H9 (cell line): ENCODE data around the gene CUL4A. TPM values are rescaled to one million over a fixed set of nuclear protein-coding genes. Genes with fewer than 3 reads are reported as not detected.

Experiments
- DNase-seq: peaks from one replicate; pipeline ENCODE4 v3.0.0-alpha.2; 2017
- H2AFZ ChIP-seq: one replicate; pipeline ENCODE4 v1.6.1; 2013; ENCODE audit warnings: mild to moderate bottlenecking, low read length, control low read depth, moderate library complexity
- H2AK5ac ChIP-seq: 2 replicates; pipeline ENCODE4 v1.6.1; 2013; ENCODE audit warnings: low read length, control low read depth, mixed read lengths; ENCODE audit not compliant: insufficient read length
- H2BK120ac ChIP-seq: one replicate; pipeline ENCODE4 v1.6.1; 2013; ENCODE audit warnings: low read depth, mild to moderate bottlenecking, low read length, control low read depth, inconsistent platforms; ENCODE audit not compliant: poor library complexity, severe bottlenecking
- H2BK12ac ChIP-seq: 2 replicates; pipeline ENCODE4 v1.6.1; 2013; ENCODE audit warnings: low read length, control low read depth, mixed read lengths, low read depth; ENCODE audit not compliant: insufficient read length
- H2BK15ac ChIP-seq: 2 replicates; pipeline ENCODE4 v1.6.1; 2013; ENCODE audit warnings: low read depth, low read length, control low read depth
- H2BK20ac ChIP-seq: one replicate; pipeline ENCODE4 v1.6.1; 2013; ENCODE audit warnings: low read depth, mild to moderate bottlenecking, low read length, control low read depth, inconsistent platforms; ENCODE audit not compliant: poor library complexity, severe bottlenecking
- H2BK5ac ChIP-seq: 2 replicates; pipeline ENCODE4 v1.6.1; 2013; ENCODE audit warnings: low read length, control low read depth, mixed read lengths; ENCODE audit not compliant: insufficient read length
- H3K14ac ChIP-seq: 2 replicates; pipeline ENCODE4 v1.6.1; 2013; ENCODE audit warnings: low read length, control low read depth; ENCODE audit not compliant: insufficient read depth
- H3K18ac ChIP-seq: 2 replicates; pipeline ENCODE4 v1.6.1; 2013; ENCODE audit warnings: low read depth, mild to moderate bottlenecking, mixed read lengths, low read length, control low read depth; ENCODE audit not compliant: insufficient read length
- H3K23ac ChIP-seq: 2 replicates; pipeline ENCODE4 v1.6.1; 2013; ENCODE audit warnings: low read length, control low read depth, mixed read lengths, low read depth; ENCODE audit not compliant: insufficient read length
- H3K23me2 ChIP-seq: 2 replicates; pipeline ENCODE4 v1.6.1; 2013; ENCODE audit warnings: low read depth, mild to moderate bottlenecking, mixed read lengths, low read length, control low read depth; ENCODE audit not compliant: insufficient read length, poor library complexity, severe bottlenecking
- H3K27ac ChIP-seq: 2 replicates; pipeline ENCODE4 v1.5.1; 2013; ENCODE audit warnings: low read length, control low read depth, mixed read lengths, low read depth; ENCODE audit not compliant: insufficient read length
- H3K27me3 ChIP-seq: 2 replicates; pipeline ENCODE4 v1.6.1; 2013; ENCODE audit warnings: low read length, control low read depth, inconsistent platforms; ENCODE audit not compliant: insufficient read depth
- H3K4ac ChIP-seq: 2 replicates; pipeline ENCODE4 v1.6.1; 2013; ENCODE audit warnings: low read depth, mild to moderate bottlenecking, control low read depth, inconsistent platforms, low read length, moderate library complexity
- H3K4me1 ChIP-seq: 2 replicates; pipeline ENCODE4 v1.6.1; 2013; ENCODE audit warnings: low read length, control low read depth, inconsistent platforms; ENCODE audit not compliant: insufficient read depth
- H3K4me2 ChIP-seq: 2 replicates; pipeline ENCODE4 v1.6.1; 2013; ENCODE audit warnings: low read length, control low read depth, mixed read lengths; ENCODE audit not compliant: insufficient read length, insufficient read depth
- H3K56ac ChIP-seq: 2 replicates; pipeline ENCODE4 v1.6.1; 2013; ENCODE audit warnings: low read depth, mild to moderate bottlenecking, mixed read lengths, low read length, control low read depth; ENCODE audit not compliant: insufficient read length
- H3K79me1 ChIP-seq: 2 replicates; pipeline ENCODE4 v1.6.1; 2013; ENCODE audit warnings: low read depth, mild to moderate bottlenecking, moderate library complexity, low read length, control low read depth, inconsistent platforms; ENCODE audit not compliant: insufficient read depth, poor library complexity, severe bottlenecking
- H3K79me2 ChIP-seq: 2 replicates; pipeline ENCODE4 v1.6.1; 2013; ENCODE audit warnings: low read length, control low read depth, inconsistent platforms; ENCODE audit not compliant: insufficient read depth
- H3K9ac ChIP-seq: 2 replicates; pipeline ENCODE4 v1.6.1; 2013; ENCODE audit warnings: low read length, control low read depth, mixed read lengths; ENCODE audit not compliant: insufficient read length; ENCODE audit errors: extremely low read depth
- H3K9me3 ChIP-seq: one replicate; pipeline ENCODE4 v1.6.1; 2013; ENCODE audit warnings: low read depth, low read length, inconsistent platforms; ENCODE audit not compliant: control insufficient read depth
- H3T11ph ChIP-seq: one replicate; pipeline ENCODE4 v1.6.1; 2013; ENCODE audit warnings: mild to moderate bottlenecking, low read length, control low read depth, inconsistent platforms
- H4K20me1 ChIP-seq: one replicate; pipeline ENCODE4 v1.6.1; 2013; ENCODE audit not compliant: control insufficient read depth, insufficient read length, insufficient read depth
- H4K5ac ChIP-seq: 2 replicates; pipeline ENCODE4 v1.6.1; 2013; ENCODE audit warnings: low read depth, mild to moderate bottlenecking, mixed read lengths, low read length, control low read depth; ENCODE audit not compliant: insufficient read length
- H4K8ac ChIP-seq: replicated peaks from 2 replicates; pipeline ENCODE4 v1.6.1; 2013; ENCODE audit warnings: low read length, control low read depth, mixed read lengths, low read depth; ENCODE audit not compliant: insufficient read length
- H4K91ac ChIP-seq: 2 replicates; pipeline ENCODE4 v1.6.1; 2013; ENCODE audit warnings: low read depth, mild to moderate bottlenecking, moderate library complexity, mixed read lengths, low read length, control low read depth; ENCODE audit not compliant: insufficient read length
- H3K27ac Mint-ChIP-seq, 3 experiments: 2 replicates in 2 of 3; 3 replicates in 1 of 3; pipeline ENCODE4 v1.8.0; 2020 to 2021; ENCODE audit warnings: mixed read lengths in 3 of 3, mild to moderate bottlenecking in 1 of 3, moderate library complexity in 1 of 3
- H3K27me3 Mint-ChIP-seq: 2 replicates; pipeline ENCODE4 v1.8.0; 2021; ENCODE audit warnings: low read depth, mild to moderate bottlenecking, moderate library complexity, mixed read lengths
- H3K36me3 Mint-ChIP-seq, 3 experiments: 2 replicates in 2 of 3; 3 replicates in 1 of 3; pipeline ENCODE4 v1.8.0; 2020 to 2021; ENCODE audit warnings: low read depth in 3 of 3, mixed read lengths in 3 of 3; ENCODE audit not compliant: insufficient read depth in 1 of 3
- H3K4me1 Mint-ChIP-seq, 2 experiments: 2 replicates each; pipeline ENCODE4 v1.8.0; 2020; ENCODE audit warnings: mixed read lengths in 2 of 2
- H3K4me3 Mint-ChIP-seq, 2 experiments: 2 replicates in 1 of 2; 3 replicates in 1 of 2; pipeline ENCODE4 v1.8.0; 2020 to 2021; ENCODE audit warnings: mild to moderate bottlenecking in 2 of 2, mixed read lengths in 2 of 2, moderate library complexity in 1 of 2
- H3K9me3 Mint-ChIP-seq, 2 experiments: 2 replicates in 1 of 2; 3 replicates in 1 of 2; pipeline ENCODE4 v1.8.0; 2020; ENCODE audit warnings: mild to moderate bottlenecking in 2 of 2, mixed read lengths in 2 of 2, moderate library complexity in 1 of 2
- WGBS: extraction: QIAGEN DNeasy Blood & Tissue Kit; methylation state at CpG from one replicate; pipeline ENCODE4 v1.1.7; 2013; ENCODE audit warnings: missing lambda C conversion rate, low lambda C conversion rate, mixed read lengths; ENCODE audit not compliant: insufficient read length; ENCODE audit errors: extremely low coverage; 5-methylcytosine and 5-hydroxymethylcytosine counted together
- total RNA-seq: library from RNA; stranded (reverse); gene quantifications from 2 replicates; pipeline ENCODE4 v1.2.1, GENCODE V29; 2021
- TF ChIP-seq, protein P1 (sequence below): fragments of 200-600 bp; sonication (generic); conservative IDR thresholded peaks from 3 replicates; pipeline ENCODE4 v1.8.0; 2021; ENCODE audit warnings: antibody characterized with exemption, mild to moderate bottlenecking

CUL4A gene
- total RNA-seq, 1 experiment from 2014 or later: 97.9 TPM

DNA sequence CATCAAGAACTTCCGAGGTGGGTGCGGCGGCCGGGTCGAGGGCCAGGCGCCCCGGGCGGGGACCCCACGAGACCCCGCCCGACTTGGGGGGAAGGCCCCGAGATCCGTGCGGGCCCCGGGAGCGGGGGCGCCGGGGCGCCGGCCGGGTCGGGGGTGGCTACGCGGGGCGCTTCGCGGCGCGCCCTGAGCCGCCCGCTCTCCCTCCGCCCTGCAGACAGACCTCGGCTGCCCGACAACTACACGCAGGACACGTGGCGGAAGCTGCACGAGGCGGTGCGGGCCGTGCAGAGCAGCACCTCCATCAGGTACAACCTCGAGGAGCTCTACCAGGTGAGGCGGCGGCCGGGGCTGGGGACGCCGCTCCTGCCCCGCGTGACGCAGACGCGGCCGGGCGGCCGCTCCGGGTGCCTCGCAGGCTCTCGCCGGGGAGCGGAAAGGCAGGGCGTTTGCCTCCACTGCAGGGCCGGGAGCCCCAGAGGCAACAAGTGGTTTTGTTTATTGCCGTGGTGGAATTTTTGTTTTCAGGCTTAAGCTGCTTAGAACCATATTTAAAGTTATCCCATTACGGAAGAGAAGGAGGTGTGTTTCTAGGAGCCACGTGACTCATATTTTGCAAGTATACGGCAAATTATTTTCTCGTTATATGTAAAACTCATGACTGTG is 477 bp downstream of the CUL4A start:
- Histone ChIP-seq H3T11ph (no peak overlapping the region), H4K20me1 (no peaks in the 10 kb centered on the region), H2AK5ac (no peak overlapping the region), H2BK120ac (no peak overlapping the region), H3K23me2 (peaks cover 6% of the 10 kb centered on the region), H3K4ac (no peak overlapping the region; the same call in 1 of the 2 replicates), H3K4me1 (no peaks in the 10 kb centered on the region), H4K8ac (no peak overlapping the region), H3K9ac (peak overlapping the region; percentile 74), H3K27me3 (no peaks in the 10 kb centered on the region), H3K79me1 (peaks cover 2% of the 10 kb centered on the region), H2BK20ac (no peak overlapping the region), H3K18ac (peak overlapping the region; percentile 77), H2AFZ (no peak overlapping the region), H3K23ac (no peak overlapping the region), H3K9me3 (no peaks in the 10 kb centered on the region), H2BK5ac (no peak overlapping the region), H3K79me2 (peaks cover 63% of the 10 kb centered on the region), H3K14ac (peak overlapping the region; percentile 87; the same call in 1 of the 2 replicates), H3K27ac (no peak overlapping the region), H3K56ac (no peak overlapping the region), H4K91ac (no peak overlapping the region), H3K4me2 (peak overlapping the region; percentile 66), H4K5ac (no peak overlapping the region), H2BK15ac (no peak overlapping the region), H2BK12ac (no peak overlapping the region)
- DNase-seq: peak; percentile 72
- H3K36me3 Mint-ChIP-seq: peaks cover 36 to 44% (median 42%) of the 10 kb centered on the region in 3 experiments
- TF ChIP-seq, protein P1, sequence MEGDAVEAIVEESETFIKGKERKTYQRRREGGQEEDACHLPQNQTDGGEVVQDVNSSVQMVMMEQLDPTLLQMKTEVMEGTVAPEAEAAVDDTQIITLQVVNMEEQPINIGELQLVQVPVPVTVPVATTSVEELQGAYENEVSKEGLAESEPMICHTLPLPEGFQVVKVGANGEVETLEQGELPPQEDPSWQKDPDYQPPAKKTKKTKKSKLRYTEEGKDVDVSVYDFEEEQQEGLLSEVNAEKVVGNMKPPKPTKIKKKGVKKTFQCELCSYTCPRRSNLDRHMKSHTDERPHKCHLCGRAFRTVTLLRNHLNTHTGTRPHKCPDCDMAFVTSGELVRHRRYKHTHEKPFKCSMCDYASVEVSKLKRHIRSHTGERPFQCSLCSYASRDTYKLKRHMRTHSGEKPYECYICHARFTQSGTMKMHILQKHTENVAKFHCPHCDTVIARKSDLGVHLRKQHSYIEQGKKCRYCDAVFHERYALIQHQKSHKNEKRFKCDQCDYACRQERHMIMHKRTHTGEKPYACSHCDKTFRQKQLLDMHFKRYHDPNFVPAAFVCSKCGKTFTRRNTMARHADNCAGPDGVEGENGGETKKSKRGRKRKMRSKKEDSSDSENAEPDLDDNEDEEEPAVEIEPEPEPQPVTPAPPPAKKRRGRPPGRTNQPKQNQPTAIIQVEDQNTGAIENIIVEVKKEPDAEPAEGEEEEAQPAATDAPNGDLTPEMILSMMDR: no peak
- peaks cover 26 to 40% of the 10 kb centered on the region in 2 experiments for H3K4me1 Mint-ChIP-seq
- H3K9me3 Mint-ChIP-seq: no peaks in the 10 kb centered on the region
- peak overlapping the region; percentile 73 to 91 for H3K4me3 Mint-ChIP-seq
- H3K27ac Mint-ChIP-seq: peak overlapping the region in 1 of 3 experiments; percentile 34; a peak in 1 of 7 replicates
- no peaks in the 10 kb centered on the region for H3K27me3 Mint-ChIP-seq
- WGBS: no CpG with 5 or more reads among the region's 67 CpGs
